Inflammatory macrophage treated with lipopolysaccharide for 4 hours (primary cell): ENCODE results near the gene ARRDC1.
"Not testable (repeated sequence)": the region's sequence is repeated elsewhere in the genome, so short reads cannot be mapped to it uniquely, and the experiment has no call there.

Experiments used
- DNase-seq: peaks from one replicate; pipeline ENCODE4 v3.0.0-alpha.2; 2020

Gene ARRDC1

GRCh38 chr9:137605121-137606004, at the start of gene ARRDC1:
TSS of gene ARRDC1 (plus strand) at chr9:137605686. CDS start at chr9:137605718, 32 bp downstream.
- peak; percentile 91 for DNase-seq

DNA sequence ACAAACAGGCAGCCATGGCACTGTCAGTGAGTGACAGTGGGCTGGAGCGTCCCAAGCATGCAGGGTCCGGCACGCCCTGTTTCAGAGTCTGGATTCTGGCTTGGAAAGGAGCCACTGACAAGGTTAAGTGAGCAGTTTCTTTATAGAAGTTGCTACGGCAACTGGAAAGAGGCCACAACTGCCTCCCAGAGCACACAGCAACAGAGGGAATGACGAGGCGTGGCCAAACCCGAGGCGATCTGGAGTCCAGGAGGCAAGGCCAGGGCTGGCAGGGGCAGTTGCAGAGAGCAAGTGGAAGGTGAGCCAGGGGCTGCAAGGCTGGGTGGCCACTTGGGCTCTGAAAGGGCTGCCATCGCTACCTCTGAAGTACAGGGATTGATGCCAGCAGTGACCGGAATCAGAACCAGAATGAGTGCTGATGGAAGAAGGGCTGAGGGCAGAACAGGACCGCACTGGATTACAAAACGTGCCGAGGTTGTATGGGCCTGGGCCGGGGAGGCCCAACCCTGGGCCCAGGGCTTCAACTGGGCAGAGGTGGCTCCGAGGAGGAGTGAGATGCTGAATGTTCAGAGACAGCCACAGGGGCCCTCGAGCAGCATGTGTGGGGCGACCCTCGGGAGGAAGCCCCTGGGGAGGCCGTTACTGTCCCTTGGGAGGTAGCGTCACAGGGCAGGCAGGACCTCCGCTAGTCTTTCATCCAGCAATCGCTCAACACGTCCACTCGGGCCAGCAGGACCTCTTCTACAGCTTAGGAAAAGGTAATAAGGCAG, 49.2 kb upstream of the ARRDC1 start:
- no peak for DNase-seq

DNA sequence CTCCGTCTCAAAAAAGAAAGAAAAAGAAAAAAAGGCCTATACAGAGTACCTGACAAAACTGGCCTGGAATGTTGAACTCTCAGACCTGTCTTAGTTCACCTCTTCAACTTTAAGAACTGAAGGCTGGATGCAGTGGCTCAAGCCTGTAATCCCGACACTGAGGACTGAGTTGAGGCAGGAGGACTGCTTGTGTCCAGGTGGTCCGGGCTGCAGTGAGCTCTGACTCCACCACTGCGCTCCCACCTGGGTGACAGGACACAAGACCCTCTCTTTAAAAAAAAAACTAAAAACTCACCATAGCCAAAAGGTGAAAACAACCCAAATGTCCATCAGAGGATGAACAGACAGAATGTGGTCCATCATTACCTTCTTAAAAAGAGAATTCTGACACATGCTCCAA, 47.4 kb upstream of the ARRDC1 start:
- no peak for DNase-seq

DNA sequence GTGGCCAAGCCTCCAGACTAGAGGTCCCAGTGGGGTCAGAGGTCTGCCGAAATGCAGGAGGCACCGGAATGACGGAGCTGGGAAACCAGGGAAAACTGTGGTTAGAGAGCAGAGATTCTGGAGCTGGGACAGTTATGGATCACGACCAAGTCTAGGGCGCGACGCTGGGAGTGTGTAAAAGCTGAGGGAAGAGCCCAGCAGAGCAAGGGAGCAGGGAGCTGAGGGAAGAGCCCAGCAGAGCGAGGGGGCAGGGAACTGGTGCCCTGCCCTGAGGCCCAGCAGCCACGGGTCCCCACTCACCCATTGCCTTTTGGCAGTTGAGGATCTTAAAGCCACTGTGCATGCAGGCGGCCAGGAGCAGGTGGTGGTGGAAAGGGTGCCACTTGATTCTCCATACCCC, 41.4 kb upstream of the ARRDC1 start:
- no peak for DNase-seq

DNA sequence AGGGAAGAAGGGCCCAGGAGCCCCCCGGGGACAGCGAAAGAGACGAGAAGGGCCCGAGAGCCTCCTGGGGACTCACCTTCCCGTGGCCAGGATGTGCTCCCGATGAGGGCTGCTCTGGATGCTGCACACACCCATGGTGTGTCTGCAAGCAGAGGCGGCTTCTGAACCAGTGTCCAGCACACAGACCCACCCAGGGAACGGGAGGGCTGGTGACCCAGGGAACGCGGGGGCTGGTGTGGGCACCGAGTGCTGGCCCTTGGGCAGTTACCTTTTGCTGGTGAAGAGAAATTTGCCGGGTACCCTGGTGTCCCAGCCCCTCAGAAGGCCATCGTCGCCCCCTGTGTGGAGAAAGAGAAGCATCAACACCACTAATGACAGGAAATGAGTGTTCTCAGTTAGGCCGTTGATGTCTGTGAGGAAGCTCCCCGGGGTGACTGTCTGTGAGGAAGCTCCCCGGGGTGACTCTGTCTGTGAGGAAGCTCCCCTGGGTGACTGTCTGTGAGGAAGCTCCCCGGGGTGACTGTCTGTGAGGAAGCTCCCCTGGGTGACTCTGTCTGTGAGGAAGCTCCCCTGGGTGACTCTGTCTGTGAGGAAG, 40.6 kb upstream of the ARRDC1 start:
- DNase-seq, result no peak

DNA sequence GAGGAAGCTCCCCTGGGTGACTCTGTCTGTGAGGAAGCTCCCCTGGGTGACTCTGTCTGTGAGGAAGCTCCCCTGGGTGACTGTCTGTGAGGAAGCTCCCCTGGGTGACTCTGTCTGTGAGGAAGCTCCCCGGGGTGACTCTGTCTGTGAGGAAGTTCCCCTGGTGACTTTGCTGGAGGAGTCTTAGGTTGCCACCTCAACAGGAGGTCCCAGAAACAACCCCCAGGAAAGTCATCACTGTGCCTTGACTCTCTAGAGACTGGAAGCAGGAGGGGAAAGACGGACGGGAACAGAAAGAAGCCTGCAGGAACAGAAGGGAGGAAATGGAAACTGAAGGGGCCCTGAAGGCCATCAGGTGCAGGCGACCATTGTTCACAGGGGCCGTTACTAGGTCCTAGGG, 37.0 kb upstream of the ARRDC1 start:
- not testable (repeated sequence) for DNase-seq

GRCh38 chr9:137569609-137570203, 35.8 kb upstream of the ARRDC1 start:
- no peak for DNase-seq

GRCh38 chr9:137570566-137570965, 34.9 kb upstream of the ARRDC1 start:
- no peak for DNase-seq

DNA sequence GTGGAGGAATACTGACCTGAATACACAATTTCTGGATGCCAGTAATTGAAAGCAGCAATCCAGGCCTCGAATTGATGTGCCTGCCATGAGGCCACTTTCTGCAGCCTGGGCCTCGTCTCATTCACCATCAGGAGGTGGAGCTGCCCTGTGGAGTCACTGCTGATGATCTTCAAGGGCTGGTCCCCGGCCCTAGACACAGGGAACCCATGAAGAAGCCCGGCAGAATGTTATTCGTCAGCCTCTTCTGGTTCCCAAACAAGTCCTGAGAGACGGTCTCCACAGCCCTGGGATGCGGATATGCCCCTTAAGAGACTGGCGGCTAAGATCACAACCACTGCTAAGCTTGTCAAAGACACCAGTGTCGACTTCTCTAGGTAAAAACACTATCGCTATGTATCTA, 31.3 kb upstream of the ARRDC1 start:
- DNase-seq, result no peak

DNA sequence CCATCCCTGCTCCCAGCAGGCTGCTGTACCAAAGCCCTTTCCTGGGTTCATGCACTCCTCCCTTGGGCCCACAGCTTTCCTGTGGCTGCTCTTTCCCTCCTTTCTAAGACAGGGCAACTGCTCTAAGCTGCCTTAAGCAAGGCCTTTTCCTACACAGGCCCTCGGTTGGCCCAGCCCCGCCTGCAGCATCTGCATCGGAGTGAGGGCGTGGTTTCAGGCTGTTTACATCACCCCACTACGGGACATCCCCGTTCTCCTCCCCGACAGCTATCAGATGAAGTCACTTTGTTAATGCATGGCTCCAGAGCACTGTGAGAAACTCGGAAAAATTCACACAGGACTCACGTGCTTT, 30.1 kb upstream of the ARRDC1 start:
- no peak for DNase-seq

DNA sequence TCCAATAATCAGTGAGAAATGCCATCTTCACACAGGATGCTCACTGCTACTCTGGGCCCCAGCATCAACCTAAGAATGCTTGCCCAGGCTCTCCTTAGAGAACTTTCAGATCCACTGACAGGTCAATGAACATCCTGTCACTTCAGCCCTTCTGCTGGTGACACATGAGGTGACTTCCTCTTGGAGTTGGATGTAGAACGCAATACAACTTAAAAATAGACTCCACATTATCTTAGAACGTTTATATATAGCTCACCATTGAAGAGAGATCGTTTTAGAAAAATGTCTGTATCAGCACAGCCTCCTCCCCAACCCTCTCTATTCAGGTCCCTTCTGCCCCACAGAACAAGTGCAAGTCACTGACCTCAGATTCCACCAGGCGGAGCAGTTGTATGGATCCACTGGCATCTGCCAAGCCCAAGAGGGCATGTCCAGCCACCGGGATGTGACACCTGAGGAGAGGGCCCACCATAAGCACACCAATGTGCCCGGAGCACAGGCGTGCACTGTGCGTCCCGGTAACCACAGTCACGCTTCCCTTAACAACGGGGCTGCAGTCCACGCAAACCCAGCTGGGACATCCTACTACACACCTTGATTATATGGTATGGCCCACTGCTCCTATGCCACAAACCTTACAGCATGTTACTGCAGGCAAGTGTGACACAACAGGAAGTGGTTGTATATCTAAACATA, 29.6 kb upstream of the ARRDC1 start:
- no peak for DNase-seq

DNA sequence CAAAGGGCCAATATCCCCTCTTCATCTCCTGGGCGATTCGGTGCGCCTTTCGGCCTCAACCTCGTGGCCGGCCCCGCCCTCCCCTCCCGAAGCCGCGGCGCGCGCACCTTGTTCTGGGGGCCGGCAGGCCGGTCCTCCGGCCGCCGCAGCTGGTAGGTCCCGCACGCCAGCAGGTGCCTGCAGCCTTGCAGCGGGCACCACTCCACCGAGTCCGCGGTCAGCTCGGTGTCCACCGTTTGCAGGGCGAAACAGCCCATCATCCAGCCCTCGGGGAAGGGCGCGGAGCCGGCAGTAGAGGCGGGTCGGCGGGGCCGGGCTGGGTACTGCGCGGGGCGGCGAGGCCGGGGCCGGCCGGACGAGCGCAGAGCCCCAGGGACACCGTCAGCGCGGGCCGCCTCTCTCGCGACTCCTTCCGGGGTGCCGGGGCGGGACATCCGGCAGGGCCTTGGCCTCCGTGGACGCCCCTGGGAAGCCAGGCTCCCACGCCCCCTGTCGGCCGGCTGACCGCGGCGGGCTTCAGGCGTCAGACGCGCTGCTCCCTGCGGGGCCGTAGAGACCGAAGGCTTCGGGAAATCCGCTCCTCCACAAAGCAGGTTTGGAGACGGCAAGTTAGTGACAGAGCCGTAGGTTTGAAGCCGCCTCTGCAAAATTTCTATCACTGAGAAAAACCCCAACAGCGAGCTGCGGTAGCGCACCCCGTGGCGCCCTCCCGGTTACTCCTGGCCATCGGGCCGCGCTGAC, 26.8 kb upstream of the ARRDC1 start, which contains the start of gene DPH7:
Gene DPH7, minus strand, starts transcription at position 408 of the 741 bp plus-strand sequence. Its CDS starts 148 bp downstream, at position 260.
- DNase-seq, result peak; percentile 96

DNA sequence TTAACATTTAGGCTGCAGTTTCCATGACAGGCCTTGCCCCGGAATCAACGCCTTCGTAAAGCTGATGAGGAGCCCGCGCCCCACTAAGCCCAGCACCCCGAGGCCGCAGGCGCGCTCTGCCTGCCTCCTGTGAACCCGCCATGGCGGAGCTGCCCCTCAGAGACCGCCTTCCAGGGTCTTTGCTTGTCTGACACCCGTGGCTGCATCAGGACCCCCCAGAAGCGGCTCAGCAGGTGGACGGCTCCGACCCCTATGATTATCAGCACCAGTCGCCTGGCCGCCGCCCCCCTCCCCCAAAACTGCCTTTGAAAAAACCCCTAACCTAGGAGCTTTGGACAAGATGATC, 26.3 kb upstream of the ARRDC1 start:
- no peak for DNase-seq

GRCh38 chr9:137580209-137580953, 25.1 kb upstream of the ARRDC1 start:
- no peak for DNase-seq

- no peak for DNase-seq
These were observed 24.5 kb upstream of the ARRDC1 start for GRCh38 chr9:137580954-137581322.

- no peak for DNase-seq
These were observed 23.9 kb upstream of the ARRDC1 start for GRCh38 chr9:137581361-137582285.

DNA sequence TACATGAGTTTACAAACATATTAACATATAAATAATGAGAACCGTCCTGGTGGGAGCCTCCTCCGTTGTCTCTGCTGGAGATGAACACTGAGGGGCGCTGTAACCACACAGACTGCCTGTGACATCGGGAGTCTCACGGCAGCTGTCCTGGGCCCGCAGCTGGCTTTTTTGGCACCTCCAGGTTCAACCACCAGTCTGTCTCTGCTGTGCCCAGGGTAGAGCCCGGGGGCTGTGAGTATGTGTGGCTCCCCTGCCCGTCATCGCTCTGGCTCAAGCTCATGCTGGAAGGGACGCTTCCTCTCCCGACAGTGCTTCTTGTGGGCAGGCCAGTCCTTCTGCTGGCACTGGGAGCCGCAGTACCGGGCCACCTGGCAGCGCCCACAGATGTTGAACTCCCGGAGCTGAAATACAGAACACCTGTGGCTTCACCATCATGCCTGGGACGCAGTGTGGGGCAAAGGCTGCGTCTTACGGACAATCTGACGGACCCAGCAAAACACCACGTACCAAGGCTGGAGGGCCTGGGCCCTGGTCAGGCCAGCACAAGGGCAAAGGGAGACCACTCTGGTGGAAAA, 23.1 kb upstream of the ARRDC1 start:
- DNase-seq, result peak; percentile 31

GRCh38 chr9:137583347-137583746, 22.1 kb upstream of the ARRDC1 start:
- DNase-seq, result no peak

GRCh38 chr9:137583957-137584356, 21.5 kb upstream of the ARRDC1 start:
- no peak for DNase-seq

DNA sequence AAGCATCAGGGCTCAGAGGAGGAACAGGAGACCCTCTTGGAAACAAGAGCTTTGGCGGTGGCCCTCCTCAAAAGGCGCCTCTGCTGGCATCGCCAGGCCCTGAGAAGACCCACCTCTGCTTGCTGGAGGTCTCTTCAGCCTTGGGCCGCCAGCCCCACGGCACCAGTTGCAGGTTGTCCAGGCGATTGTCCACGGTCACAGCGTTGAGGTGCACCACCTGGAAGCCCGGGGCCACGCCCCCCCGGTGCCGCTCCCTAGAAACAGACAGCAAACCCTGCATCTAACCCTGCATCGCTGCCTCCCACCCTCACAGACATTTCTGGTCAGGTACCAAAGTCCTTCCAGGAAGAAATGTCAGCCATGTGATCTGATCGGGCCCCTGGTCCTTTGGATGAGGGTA, 18.6 kb upstream of the ARRDC1 start:
- no peak for DNase-seq
